GM19324 (cell line): Measurements from ENCODE around the gene TMTC2.

Source experiments
- ATAC-seq: cut with Tn5 transposase; IDR thresholded peaks from one replicate; pipeline ENCODE4 v1.9.1; 2021; ENCODE audit warnings: mild to moderate bottlenecking, moderate library complexity; ENCODE audit not compliant: unreplicated experiment, low FRiP score

Gene TMTC2

DNA sequence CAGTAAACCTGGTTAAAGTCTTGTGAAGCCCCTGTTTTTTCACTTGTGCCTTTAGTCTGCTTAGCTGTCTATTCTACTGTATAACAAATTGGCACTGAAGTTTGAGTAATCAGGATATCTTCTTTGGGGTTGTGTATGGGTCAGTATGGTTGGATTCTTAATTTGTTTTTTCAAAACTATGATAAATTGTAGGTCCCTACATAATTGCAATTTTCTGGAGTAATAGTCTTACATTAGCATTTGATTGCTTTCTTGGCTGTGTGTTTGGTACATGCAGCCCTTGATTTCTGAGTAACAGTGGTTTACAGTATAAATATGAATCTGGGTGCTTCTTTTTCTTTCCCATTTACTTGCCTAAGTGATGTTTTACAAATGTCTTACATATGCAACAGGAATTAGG lies 186.6 kb downstream of the TMTC2 start:
- ATAC-seq: no peak

DNA sequence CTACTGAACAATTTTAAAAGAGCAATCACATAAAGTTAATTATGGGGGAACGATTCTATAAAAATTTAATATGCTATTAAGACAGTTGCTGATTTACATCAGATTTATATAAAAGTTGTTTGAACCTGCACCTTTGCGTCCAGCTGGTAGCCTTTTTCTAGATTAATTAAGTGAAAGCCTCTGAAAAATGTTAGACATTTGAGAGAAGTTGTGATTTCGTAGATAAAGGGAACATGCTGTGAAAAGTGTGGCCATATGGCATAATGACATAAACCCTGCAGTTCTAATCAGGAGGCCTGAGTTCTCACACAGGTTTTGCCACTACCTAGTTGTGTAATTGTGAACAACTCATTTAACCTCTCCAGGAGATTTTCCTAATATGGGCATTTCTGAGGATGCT lies 187.2 kb downstream of the TMTC2 start:
- ATAC-seq: no peak

DNA sequence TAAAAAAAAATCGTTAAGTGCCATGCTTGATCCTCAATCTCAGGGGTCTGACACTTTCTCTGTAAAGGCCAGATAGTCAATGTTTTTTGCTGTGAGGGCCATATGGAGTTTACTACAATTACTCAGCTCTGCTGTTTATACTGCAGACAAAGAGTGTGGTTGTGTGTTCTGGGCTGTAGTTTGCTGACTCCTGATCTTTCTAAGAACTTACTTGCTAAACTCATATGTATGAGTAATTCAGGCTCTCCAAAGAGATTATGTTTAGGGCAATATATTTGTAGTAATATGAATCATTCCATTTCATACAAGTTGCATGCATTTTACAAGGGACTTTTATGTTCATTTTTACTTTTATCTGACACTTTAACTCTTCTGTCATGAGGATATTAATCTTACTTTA lies 188.2 kb downstream of the TMTC2 start:
- no peak for ATAC-seq

DNA sequence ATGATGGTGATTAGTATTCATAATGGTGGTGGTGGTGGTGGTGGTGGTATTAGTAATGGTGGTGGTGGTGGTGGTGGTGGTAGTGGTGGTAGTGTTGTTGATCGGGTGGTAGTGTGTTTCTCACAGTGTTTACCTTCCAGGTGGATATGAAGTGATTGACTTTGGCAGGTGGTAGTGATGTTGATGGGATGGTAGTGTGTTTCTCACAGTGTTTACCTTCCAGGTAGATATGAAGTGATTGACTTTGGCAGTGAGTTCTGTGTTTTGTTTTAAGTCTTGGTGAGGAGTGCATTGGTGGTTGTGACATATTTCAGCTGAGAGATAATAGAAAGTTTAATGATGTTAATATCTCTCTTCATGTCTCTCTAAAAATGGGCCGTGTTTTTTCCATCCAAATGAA lies 189.4 kb downstream of the TMTC2 start:
- no peak for ATAC-seq

DNA sequence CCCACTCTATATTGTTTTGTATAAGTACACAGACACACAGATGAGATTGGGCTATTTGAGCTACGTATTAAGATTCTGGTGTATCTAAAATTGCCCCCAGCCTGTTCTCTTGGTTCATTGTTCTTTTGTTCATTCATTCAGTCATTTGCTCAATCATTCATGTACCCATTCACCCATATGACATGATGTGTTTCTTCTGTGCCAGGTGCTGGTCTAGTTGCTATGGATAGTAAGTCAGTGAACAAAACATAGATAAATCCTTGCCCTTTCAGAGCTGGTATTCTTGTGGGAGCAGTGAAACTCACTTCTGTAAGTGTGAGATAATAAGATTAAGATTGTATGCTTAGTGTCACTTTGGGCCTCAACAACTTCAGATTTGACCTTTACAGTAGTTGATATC lies 191.3 kb downstream of the TMTC2 start:
- ATAC-seq: no peak

DNA sequence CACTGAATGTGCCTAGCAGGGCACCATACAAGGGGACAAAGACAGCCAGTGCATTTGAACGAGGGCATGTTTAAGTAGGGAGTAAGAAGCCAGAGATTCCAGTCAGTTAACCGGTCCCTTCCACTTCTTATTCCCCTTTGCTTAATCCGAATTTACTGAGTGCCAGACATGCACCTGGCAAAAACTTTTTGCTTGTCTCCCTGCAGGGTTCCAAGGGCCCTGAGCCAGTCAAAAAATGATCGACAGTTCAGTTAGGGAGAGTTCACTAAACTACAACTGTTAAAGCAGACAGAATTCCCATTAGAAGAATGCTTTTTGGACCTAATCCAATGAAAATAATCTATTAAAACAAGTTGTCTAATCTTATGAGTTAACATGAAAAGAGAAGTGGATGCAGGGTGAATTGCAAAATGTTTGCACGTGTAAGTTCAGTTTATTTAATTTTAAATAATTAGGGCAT lies 193.8 kb downstream of the TMTC2 start:
- ATAC-seq: no peak

DNA sequence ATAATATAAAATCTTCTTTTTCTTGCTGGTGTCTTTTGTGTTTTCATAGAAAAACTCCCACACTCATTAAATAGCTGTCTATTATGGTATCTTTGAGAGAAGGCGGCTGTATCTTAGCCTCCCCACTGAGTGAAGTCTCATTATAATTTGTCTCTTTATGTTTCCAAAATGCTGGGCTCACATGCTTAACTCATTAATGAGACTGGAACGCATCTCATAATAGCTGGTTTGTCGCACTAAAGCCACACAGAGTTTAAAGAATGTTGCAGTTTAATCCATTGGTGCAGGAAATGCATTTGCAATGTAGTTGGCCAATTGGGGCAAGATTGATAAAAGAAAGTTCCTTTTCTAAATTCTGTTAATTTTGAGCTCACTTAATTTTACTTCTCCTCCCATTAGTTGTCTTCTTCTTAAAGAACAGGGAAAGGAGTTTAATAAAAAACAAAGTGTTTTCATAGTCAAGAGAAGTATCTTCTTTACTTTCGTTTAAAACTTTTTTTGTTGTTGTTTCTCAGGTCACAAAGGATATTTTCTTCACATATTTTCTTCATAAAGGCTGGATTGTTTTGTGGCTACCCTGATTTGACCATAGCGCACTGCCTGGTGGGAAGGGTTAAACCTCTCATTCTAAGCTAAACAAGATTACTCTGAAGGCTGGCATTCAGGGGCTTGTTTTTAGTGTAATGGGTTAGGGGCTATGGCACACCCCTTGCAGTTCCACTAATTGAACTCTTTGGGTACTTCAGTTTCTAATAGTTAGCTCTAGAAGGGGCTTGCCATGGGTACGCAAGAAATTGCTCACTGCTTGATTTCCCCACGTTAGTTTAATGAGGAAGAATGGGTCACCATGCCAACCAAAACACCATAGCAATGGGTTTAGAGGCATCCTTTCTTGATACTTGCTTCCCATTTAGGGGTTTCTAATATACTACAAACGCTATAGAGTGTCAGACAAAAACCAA lies 197.0 kb downstream of the TMTC2 start:
- ATAC-seq: no peak

DNA sequence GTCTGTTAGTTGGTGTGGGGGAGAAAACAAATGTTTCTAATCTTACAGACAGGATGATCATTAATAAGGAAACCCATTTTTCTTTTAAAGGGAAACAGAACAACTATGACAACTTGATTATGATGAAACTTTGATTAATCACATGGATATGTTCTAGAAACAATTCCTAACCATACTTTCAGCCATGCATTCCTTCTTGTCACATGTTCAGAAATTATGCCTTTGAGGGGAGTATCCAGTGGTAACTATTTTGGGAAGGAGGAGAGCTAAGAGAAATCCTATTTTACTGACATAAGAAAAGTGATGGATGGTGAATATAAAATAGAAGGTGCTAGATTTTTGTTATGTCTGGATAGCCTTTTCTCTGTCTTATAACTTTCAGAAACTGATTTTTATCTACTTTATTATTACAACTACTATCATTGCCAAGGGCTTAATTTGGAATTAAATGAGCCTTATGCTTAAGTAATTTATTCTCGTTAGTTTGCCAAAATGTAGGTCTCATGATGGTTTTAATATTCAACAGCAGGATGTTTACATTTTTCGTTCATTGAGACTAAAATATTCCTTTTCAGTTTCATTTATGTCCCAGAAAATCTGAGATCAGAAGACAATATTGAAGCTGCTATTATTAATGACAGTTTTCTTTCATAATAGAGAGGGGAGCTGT lies 200.1 kb downstream of the TMTC2 start:
- ATAC-seq: no peak

DNA sequence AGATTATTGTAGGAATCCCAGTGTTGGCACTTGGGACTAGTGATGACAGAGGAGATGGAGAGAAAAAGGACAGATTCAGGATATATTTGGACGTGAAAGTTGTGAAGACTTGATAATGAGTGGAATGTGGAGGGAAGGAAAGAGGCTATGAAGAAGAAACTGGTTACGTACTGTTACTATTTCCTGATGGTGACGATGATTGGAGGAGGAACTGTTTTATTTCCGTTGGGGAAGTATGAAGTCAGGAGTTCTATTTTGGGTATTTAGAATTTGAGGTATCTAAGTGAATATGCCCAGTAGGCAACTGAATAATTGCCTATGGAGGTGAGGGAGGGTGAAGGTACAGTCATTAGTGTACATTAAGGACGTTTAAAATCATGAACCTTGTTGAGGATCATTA lies 207.2 kb downstream of the TMTC2 start:
- no peak for ATAC-seq

DNA sequence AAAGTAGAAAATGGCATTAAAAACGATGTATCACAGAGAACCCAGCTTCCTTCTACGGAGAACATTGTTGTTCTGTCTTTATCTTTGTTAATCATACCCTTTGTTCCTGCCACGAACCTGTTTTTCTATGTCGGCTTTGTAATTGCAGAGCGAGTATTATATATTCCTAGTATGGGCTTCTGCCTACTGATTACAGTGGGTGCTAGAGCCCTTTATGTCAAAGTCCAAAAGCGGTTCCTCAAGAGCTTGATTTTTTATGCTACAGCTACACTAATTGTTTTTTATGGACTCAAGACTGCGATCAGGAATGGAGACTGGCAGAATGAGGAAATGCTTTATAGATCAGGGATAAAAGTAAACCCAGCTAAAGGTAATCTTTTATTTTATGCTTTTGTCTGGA lies 209.6 kb downstream of the TMTC2 start:
- ATAC-seq: no peak

DNA sequence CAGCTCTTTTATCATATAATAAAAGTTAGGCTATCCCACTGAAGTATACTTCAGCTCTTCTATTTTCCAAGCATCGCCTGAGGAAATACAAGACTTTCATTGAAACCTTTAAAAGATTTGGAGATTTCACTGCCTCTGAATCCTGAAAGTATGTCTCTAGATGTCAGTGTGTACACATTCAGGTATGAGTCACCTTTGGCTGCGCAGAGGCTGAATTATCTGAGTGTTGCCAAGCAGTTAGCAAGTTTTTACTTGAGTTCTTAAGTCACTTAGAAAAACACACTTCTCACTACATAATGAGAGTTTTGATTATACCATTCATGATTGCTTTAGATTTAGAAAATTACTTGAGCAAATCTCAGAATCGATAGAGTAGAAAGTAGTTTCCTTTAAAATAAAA lies 210.3 kb downstream of the TMTC2 start:
- no peak for ATAC-seq

DNA sequence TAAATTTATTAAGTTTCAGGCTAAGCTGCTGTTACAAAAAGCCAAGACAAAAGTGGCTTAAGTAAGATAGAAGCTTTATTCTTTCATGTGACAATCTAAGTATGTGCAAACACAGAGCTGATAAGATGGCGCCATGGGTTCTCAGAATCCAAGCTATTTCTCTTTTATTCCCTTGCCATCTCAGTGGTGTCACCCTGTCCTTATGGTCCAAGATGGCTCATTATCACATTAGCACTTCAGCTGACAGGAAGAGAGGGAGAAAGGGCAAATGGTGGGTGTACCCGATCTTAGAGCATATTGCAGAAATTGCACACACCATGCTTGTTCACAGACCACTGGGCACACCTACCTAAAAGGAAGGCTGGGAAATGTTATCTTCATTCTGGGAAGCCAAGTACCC lies 211.7 kb downstream of the TMTC2 start:
- no peak for ATAC-seq

DNA sequence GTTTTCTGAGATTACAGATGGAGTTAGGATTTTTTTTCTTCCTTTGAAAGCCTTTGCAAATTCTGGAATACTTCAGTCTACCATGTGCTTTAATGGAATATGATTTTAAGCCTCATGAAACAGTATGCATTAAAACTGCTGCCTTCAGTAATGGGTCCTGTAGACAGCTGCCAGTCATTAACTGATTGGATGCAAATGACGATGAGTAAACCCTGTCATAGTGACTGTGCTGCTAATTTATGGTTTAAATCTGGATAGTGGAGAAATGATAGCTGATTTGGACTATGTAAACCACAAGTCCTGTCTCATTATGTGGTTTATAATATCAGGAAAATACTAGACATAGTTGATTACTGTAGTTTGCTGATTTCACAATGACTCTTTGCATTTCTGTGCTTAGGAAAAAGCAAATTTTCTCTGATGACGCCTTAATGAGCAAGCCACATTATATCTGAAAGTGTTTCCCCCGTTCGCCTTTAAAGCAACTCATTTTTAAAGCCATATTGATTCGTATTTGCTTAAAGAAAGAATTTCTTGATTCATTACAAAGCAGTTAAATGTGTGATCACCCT lies 217.6 kb downstream of the TMTC2 start:
- ATAC-seq: no peak

DNA sequence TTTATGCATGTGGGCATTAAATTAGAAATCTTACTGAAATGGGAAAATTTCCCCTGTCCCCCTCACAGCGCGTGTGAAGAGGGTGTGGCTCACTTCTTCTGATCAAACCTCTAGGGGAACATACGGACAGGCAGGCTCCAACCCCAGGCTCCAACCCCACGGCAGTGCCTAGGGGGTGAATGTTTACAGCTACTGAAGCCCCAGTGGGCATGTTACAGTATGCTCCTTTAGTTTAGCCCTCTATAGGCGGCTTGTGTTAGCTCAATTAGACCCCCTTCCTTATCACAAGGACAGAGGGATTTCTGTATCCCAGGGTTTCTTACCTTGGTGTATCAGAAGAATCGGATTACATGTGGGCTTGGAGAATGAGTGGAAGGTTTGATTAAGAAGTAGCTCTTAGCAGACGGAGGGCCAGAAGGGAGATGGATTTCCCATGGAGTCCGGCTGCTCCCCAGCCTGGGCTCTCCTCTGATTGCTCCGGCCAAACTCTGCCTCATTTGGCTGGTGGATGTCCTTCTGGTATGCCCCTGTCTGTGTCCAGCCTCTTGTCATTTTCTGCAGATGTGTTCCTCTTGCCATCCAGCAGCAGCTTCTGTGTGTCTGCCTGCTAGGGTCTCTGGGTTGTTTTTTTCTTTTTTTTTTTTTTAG lies 223.7 kb downstream of the TMTC2 start:
- ATAC-seq: no peak

DNA sequence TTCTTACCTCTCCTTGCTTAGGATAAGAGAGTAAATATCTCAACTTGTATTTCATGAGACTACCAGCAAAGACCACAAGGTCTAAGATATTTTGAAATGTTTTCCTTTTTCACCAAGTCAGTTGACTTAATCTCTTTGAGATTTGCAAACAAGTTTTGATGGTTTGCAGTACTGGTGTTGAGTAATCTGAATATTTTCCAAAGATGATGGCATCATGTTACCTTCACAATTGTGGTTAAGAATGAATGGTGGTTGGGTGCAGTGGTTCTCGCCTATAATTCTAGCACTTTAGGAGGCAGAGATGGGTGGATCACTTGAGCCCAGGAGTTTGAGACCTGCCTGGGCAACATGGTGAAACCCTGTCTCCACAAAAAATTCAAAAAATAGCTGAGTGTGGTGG lies 225.7 kb downstream of the TMTC2 start:
- no peak for ATAC-seq

DNA sequence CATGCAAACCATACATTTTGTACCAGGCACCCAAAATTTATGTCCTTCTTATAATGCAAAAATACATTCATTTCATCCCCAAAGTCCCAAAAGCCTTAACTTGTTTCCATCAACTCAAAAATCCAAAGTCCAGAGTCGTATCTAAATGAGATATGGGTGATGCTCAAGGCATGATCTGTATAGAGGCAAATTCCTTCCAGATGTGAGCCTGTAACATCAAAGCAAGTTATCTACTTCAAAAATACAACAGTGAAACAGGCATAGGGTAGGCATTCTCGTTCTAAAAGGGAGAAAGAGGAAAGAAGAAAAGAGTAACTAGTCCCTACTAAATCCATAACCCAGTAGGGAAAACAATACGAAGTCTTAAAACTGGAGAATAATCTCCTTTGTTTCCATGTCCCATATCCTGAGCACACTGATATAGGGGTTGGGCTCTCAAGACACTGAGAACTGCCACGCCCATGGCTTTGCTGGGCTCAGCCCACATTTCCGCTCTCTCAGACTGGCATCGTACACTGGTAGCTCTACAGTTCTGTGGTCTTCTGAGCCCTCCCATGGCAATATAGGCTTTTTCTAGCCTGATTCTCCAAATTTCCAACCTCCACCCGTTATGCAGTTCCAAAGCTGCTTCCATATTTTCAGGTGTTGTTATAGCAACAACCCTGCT lies 232.8 kb downstream of the TMTC2 start:
- no peak for ATAC-seq

DNA sequence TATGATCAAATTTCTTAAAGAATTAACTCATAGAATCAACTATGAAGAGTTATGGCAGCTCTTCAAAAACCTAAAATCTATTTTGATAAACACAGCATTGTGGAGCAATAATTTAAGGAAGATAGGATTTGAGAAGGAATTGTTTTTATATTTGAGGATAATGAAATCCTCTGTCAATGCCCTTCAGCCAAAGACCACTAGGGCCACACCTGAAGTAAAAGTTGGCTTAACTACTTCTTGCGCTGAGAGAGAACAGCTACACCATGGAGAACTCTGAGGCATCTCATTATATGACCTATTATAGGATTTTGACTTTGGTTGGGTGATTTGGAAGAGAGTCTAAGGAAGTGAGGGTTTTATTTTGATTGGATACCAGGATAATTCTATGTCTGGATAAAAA lies 237.2 kb downstream of the TMTC2 start:
- ATAC-seq: no peak

DNA sequence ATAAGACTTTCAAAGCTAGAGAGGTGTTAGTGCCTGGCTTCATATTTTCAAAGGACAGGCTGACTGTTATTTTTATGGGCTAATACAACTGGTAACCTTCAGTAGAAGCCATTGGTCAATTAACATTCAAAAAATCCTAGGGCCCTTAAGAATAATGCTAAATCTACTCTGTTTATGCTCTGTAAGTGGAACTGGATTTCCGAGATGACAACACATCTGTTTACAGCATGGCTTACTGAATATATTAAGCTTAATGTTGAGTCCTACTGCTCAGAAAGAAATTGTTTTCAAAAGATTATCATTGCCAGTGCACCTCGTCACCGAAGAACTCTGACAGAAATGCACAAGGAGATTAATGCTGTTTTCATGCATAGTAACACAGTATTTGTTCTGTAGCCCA lies 239.9 kb downstream of the TMTC2 start:
- ATAC-seq: no peak

DNA sequence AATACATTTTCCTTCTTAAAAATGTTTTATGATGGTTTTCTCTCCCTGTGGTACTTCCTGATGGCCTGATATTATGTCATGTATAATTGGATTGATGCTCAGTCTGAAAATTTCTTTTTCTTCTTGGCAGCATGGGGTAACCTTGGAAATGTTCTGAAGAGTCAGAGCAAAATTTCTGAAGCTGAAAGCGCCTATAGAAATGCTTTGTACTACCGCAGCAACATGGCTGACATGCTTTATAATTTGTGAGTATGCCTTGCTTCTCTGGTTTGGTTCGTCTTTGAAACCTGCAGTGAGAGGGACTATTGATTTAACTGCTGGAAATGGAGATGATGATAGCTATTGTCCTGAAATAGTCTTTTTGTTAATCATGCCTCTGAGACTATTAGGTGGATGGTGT lies 243.6 kb downstream of the TMTC2 start:
- no peak for ATAC-seq

DNA sequence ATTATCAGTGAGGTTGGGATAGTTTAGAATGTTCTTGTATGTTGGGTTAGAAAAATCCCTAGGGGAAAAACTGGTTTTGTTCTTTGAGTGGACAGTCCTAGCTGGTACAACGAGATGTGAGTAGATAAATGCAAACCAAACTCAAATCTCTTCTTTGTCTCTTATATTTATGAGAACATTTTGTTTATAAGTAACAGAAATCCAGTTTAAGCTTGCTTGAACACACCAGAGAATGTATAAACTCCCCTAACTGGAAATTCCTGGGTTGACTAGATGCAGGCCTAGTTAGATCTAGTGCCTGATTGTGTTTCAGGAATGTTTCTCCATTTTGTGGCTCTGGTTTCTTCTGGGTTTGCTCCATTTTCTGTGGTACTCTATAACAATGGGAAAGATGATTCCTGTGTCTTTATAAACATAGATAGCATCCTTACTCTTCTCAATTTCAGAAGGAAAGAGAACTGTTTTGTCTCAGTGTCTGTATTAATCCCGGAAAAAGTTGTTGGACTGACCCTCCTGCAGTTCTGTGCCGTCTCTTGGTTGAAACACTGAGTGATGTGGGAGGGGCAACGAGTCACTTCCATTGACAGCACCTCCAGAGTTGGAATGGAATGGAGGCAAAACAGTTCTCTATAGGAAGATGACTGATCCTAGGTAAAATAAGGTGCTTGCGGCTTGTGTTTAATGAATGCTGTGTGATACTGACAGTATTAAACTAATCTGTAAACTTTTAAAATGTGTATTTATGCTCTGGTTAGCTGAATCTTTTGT lies 244.8 kb downstream of the TMTC2 start:
- no peak for ATAC-seq
